LNCaP clone FGC (cell line): Measurements from ENCODE around the gene FASN.

Experiments
- DNase-seq: peaks from one replicate; pipeline ENCODE4 v3.0.0-alpha.2; 2011; ENCODE audit warnings: low read depth
- H3K4me3 ChIP-seq: 2 replicates; pipeline ENCODE4 v1.5.1; 2011; ENCODE audit warnings: mild to moderate bottlenecking, low read depth, low read length, control low read depth
- CTCF ChIP-seq: IDR thresholded peaks from 2 replicates; pipeline ENCODE4 v1.5.1; 2012; ENCODE audit warnings: mild to moderate bottlenecking; ENCODE audit not compliant: control insufficient read depth, insufficient read depth; ENCODE audit errors: extremely low read depth

Gene FASN

DNA sequence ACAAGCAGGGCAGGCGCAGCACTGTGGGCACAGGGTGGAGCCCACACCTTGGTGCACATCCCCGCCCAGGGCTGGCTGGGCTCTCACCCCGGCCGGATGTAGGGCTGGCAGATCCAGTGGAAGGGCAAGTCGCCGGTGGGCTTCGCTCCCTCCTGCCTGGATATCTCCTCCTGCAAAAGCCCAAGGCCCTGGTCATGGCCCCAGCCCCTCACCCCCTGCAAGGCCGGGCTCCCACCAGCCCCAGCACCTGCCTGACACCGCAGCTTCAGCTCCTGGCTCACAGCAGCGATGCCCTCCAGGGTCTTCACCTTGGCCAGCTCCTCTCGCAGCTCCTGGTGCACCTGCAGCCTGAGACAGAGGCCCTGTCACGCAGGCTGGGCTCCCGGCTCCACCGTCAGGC lies 37.4 kb downstream of the FASN start:
- no peak for TF ChIP-seq CTCF
- no peak for DNase-seq
- H3K4me3 ChIP-seq: no peak overlapping the region

- no peak for TF ChIP-seq CTCF
- DNase-seq: no peak
- H3K4me3 ChIP-seq: no peak overlapping the region
Measured at GRCh38 chr17:82060001-82060380, 38.0 kb downstream of the FASN start.

DNA sequence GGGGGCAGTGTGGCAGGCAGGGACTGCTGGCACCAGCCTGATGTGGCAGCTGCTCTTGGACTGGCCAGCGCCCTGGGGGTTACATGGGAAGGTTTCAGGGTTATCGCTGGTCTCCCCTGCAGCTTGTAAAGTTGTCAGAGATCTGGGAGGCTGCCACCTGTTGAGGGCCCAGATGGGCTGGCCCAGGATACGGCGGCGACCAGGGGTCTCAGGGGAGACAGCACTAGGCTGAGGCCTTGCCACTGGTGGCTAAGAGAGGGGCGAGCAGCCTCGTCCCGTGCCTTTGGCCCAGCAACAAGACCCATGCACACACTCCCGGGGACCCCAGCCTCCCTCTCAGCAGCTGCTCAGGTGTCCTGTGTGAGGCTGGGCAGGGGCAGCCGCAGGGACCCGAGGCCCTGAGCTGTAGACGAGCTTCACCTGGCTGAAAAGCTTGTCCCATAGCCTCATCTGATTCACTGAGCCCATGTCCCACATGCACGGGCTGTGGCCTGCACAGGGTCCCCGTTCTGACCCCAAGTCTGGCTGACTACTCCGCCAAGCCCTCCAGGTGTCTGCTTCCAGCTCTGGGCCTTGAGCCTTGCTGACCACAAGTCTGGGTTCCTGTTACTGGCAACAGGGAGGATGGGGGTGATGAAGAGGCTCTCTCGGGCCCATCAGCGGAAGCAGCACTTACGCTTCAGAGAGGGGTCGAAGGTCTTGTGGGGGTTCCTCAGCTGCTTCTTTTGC lies 38.6 kb downstream of the FASN start:
- no peak for TF ChIP-seq CTCF
- H3K4me3 ChIP-seq: no peak overlapping the region
- no peak for DNase-seq

DNA sequence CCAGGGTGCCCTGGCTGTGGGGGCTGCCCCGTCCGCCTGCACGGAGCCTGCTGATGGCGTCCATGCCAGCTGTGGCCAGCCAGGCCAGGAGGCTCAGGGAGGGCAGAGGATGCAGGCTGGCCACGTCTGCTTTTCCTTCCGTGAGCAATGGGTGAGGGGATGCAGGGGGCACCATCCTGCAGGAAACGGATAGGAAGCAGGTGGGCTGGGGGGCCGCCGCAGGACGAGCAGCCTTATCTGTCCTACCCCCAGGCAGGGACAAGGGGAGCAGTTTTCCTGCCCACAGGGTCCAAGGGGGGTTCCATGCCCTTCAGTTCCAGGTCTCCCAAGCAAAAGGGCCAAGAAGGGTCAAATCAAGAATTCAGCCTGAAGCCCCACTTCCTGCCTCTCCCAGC lies 39.2 kb downstream of the FASN start:
- no peak overlapping the region for H3K4me3 ChIP-seq
- no peak for DNase-seq
- no peak for TF ChIP-seq CTCF

- DNase-seq: no peak
- H3K4me3 ChIP-seq: no peak overlapping the region
- no peak for TF ChIP-seq CTCF
Measured at GRCh38 chr17:82058230-82058854, 39.7 kb downstream of the FASN start.

- DNase-seq: no peak
- TF ChIP-seq CTCF: no peak
- no peak overlapping the region for H3K4me3 ChIP-seq
Measured at GRCh38 chr17:82056729-82057621, 41.1 kb downstream of the FASN start.
